HepG2 (cell line): ENCODE data around the gene ECHDC1. TPM values are rescaled to one million over a fixed set of nuclear protein-coding genes. Genes with fewer than 3 reads are reported as not detected.

ENCODE experiments used
- ATAC-seq: fragments of 200-7000 bp; cut with Tn5 transposase; 3 replicates; pipeline ENCODE4 v1.9.1; 2020; ENCODE audit warnings: mild to moderate bottlenecking, moderate library complexity
- BruUV-seq: library from RNA; stranded (reverse); fragments of 400-500 nt; replicated peaks from 2 replicates; lab custom pipeline; 2021; lab: Mats Ljungman, UMichigan
- CTCF ChIA-PET: fragments of 300-600 bp; formaldehyde crosslinking; extraction: SDS; loops from one replicate; lab custom pipeline; 2021; ENCODE audit warnings: low total read pairs, inconsistent platforms, low intra/inter-chr PET ratio; lab: Yijun Ruan, JAX
- POLR2A ChIA-PET: fragments of 350-600 bp; sonication (Branson Sonifier 250); formaldehyde crosslinking; loops from one replicate; lab custom pipeline; 2020; ENCODE audit warnings: antibody characterized with exemption, inconsistent platforms; lab: Yijun Ruan, JAX
- DNase-seq: peaks from one replicate; pipeline ENCODE4 v3.0.0-alpha.2; 2015; ENCODE audit warnings: low spot score
- FAIRE-seq: peaks from 3 replicates; lab custom pipeline; 2011; peaks lifted over from hg19 to GRCh38; lab: Jason Lieb, UNC
- H2AFZ ChIP-seq: one replicate; pipeline ENCODE4 v1.6.1; 2011; ENCODE audit warnings: low read length, inconsistent platforms
- H3K27ac ChIP-seq: fragments of 300-600 bp; 3 replicates; pipeline ENCODE4 v1.8.0; 2011; ENCODE audit warnings: mixed run types, mild to moderate bottlenecking, mixed read lengths, low read length, inconsistent platforms; ENCODE audit not compliant: insufficient read depth; ENCODE audit errors: extremely low read length
- H3K27me3 ChIP-seq, 2 experiments: fragments of 200-600 bp in 1 of 2; 2 replicates in 1 of 2; 3 replicates in 1 of 2; pipeline versions ENCODE4 v1.6.0 to v1.8.0; 2011; ENCODE audit warnings: low read length in 2 of 2, mild to moderate bottlenecking in 2 of 2, moderate library complexity in 2 of 2, inconsistent platforms in 1 of 2; ENCODE audit not compliant: insufficient read depth in 2 of 2, control insufficient read depth in 1 of 2
- H3K36me3 ChIP-seq, 2 experiments: fragments of 200-600 bp in 1 of 2; replicated peaks in 1 of 2; 2 replicates in 1 of 2; 3 replicates in 1 of 2; pipeline versions ENCODE4 v1.5.1 to v1.8.0; 2011; ENCODE audit warnings: low read length in 2 of 2, inconsistent platforms in 1 of 2; ENCODE audit not compliant: insufficient read depth in 2 of 2, control insufficient read depth in 1 of 2
- H3K4me1 ChIP-seq: 2 replicates; pipeline ENCODE4 v1.5.1; 2012; ENCODE audit warnings: low read length, inconsistent platforms; ENCODE audit not compliant: insufficient read depth
- H3K4me2 ChIP-seq: 2 replicates; pipeline ENCODE4 v1.6.0; 2011; ENCODE audit warnings: low read depth, low read length, inconsistent platforms
- H3K4me3 ChIP-seq, 3 experiments: fragments of 200-600 bp in 1 of 3; sonication (generic), shearing (Covaris generic) in 1 of 3; replicated peaks in 1 of 3; 2 replicates each; pipeline ENCODE4 v1.5.1; 2011 to 2016; ENCODE audit warnings: low read length in 3 of 3, inconsistent platforms in 2 of 3, low read depth in 2 of 3, mild to moderate bottlenecking in 2 of 3, control low read depth in 1 of 3, mixed read lengths in 1 of 3; ENCODE audit not compliant: insufficient read depth in 1 of 3
- H3K79me2 ChIP-seq: one replicate; pipeline ENCODE4 v1.6.1; 2011; ENCODE audit warnings: low read length, inconsistent platforms; ENCODE audit not compliant: insufficient read depth
- H3K9ac ChIP-seq: 2 replicates; pipeline ENCODE4 v1.6.0; 2011; ENCODE audit warnings: mild to moderate bottlenecking, low read depth, low read length, inconsistent platforms; ENCODE audit not compliant: insufficient read depth
- H3K9me3 ChIP-seq: 2 replicates; pipeline ENCODE4 v1.5.1; 2012; ENCODE audit warnings: mild to moderate bottlenecking, low read length
- H4K20me1 ChIP-seq: 2 replicates; pipeline ENCODE4 v1.6.0; 2011; ENCODE audit warnings: inconsistent platforms, mild to moderate bottlenecking, low read length, moderate library complexity; ENCODE audit not compliant: insufficient read depth
- BRCA1 ChIP-seq: sonication (generic); formaldehyde crosslinking; IDR thresholded peaks from 2 replicates; pipeline ENCODE4 v1.4.0; 2020; ENCODE audit warnings: missing genetic modification reagents
- KLF6 ChIP-seq: IDR thresholded peaks from 2 replicates; pipeline ENCODE4 v1.8.0; 2016; ENCODE audit warnings: missing biosample characterization, missing genetic modification reagents
- MIER3 ChIP-seq: IDR thresholded peaks from 2 replicates; pipeline ENCODE4 v1.6.1; 2016; ENCODE audit warnings: missing compliant biosample characterization, borderline replicate concordance
- NONO ChIP-seq, 2 experiments: fragments of 450-650 bp in 1 of 2; sonication (generic) in 1 of 2; formaldehyde crosslinking in 1 of 2; IDR thresholded peaks in 1 of 2; conservative IDR thresholded peaks in 1 of 2; 2 replicates each; pipeline versions ENCODE4 v1.6.1 to v1.8.0; 2017 to 2022; ENCODE audit warnings: mild to moderate bottlenecking in 1 of 2, missing genetic modification reagents in 1 of 2, moderate library complexity in 1 of 2
- SNAPC5 ChIP-seq: sonication (generic); formaldehyde crosslinking; IDR thresholded peaks from 2 replicates; pipeline ENCODE4 v1.8.1; 2023; ENCODE audit warnings: mild to moderate bottlenecking, missing genetic modification reagents, borderline replicate concordance
- SYNCRIP ChIP-seq: fragments of 200-400 bp; formaldehyde crosslinking; IDR thresholded peaks from 2 replicates; pipeline ENCODE4 v1.6.1; 2018; ENCODE audit warnings: mild to moderate bottlenecking, low read depth, low read length; ENCODE audit not compliant: insufficient read depth
- ZFP1 ChIP-seq: IDR thresholded peaks from 2 replicates; pipeline ENCODE4 v1.6.1; 2016
- ZMYM3 ChIP-seq: sonication (generic); formaldehyde crosslinking; IDR thresholded peaks from 2 replicates; pipeline ENCODE4 v1.5.1; 2020; ENCODE audit warnings: mild to moderate bottlenecking, missing genetic modification reagents
- ZNF234 ChIP-seq: sonication (generic); formaldehyde crosslinking; conservative IDR thresholded peaks from 2 replicates; pipeline ENCODE4 v1.5.1; 2020; ENCODE audit warnings: mild to moderate bottlenecking, missing genetic modification reagents
- ZNF543 ChIP-seq: sonication (generic); formaldehyde crosslinking; IDR thresholded peaks from 2 replicates; pipeline ENCODE4 v1.4.0; 2020; ENCODE audit warnings: mild to moderate bottlenecking, missing genetic modification reagents
- ZNF749 ChIP-seq: sonication (generic); formaldehyde crosslinking; IDR thresholded peaks from 2 replicates; pipeline ENCODE4 v1.8.0; 2022; ENCODE audit warnings: mild to moderate bottlenecking, missing genetic modification reagents, moderate library complexity, borderline replicate concordance
- in situ Hi-C: cut with HindIII; loops from 2 replicates; pipeline ENCODE4 v1.10.0; 2017; ENCODE audit warnings: low pct_unique_long_range_greater_than_20kb; ENCODE audit not compliant: extremely low pct_ligation_motif_present
- intact Hi-C: fragments of 100-400 bp; cut with micrococcal nuclease; formaldehyde crosslinking; loops from one replicate; pipeline ENCODE4 v1.10.0; 2022; ENCODE audit not compliant: unreplicated experiment
- polyA plus RNA-seq, 8 experiments: library from polyadenylated mRNA; depleted of rRNA in 3 of 8; stranded (reverse) in 7 of 8; unstranded in 1 of 8; fragments of >200 nt; fragmentation: Illumina TruSeq in 4 of 8; extraction: Trizol in 4 of 8; gene quantifications; 2 replicates each; pipeline versions ENCODE4 v1.2.1 to v1.2.3, GENCODE V29; 2011 to 2016; ENCODE audit warnings: low read depth in 4 of 8, missing spikeins in 1 of 8, mixed read lengths in 1 of 8; ENCODE audit not compliant: insufficient read depth in 1 of 8
- total RNA-seq, 5 experiments: library from RNA; depleted of rRNA; stranded (reverse); fragments of >200 nt; fragmentation: Illumina TruSeq; extraction: Trizol; gene quantifications; 2 replicates each; pipeline ENCODE4 v1.2.3, GENCODE V29; 2016; ENCODE audit warnings: low read depth in 1 of 5

Gene ECHDC1
- total and polyA plus RNA-seq, 2 of the 13 experiments (the other 11 are each of a cell fraction or from before 2014, with no cell fraction given), result 32.8 to 98.1 TPM

- Histone ChIP-seq H3K27ac (no peak overlapping the region), H3K27me3 (no peaks in the 10 kb centered on the region; a peak in 1 of 5 replicates), H3K4me1 (peaks cover 68% of the 10 kb centered on the region), H3K9me3 (no peaks in the 10 kb centered on the region), H2AFZ (no peak overlapping the region), H3K79me2 (peaks cover 94% of the 10 kb centered on the region), H3K36me3 (no peaks in the 10 kb centered on the region), H4K20me1 (peaks cover 26% of the 10 kb centered on the region), H3K4me3 (no peak overlapping the region; a peak in 1 of 6 replicates), H3K4me2 (peak overlapping the region; percentile 83), H3K9ac (no peak overlapping the region)
- ATAC-seq (no peak), FAIRE-seq (no peak), DNase-seq (no peak)
- intact Hi-C loops, result loop anchor here (2.0 kb wide), 1 partner anchor 73 kb away; the partner anchor contains the start of gene RNF146
- CTCF ChIA-PET, result no interaction called here
- POLR2A ChIA-PET, result no interaction called here
- no peak for TF ChIP-seq ZNF543
- no peak for TF ChIP-seq ZNF749 (CRISPR knock-in tag)
- TF ChIP-seq NONO (IDR thresholded peaks at IDR 0.05), result no peak
- no peak for TF ChIP-seq NONO (CRISPR knock-in tag; conservative IDR thresholded peaks at IDR 0.05)
- TF ChIP-seq SNAPC5, result no peak
- no peak for TF ChIP-seq ZMYM3 (CRISPR knock-in tag)
- no peak for TF ChIP-seq SYNCRIP
- TF ChIP-seq ZNF234, result no peak
- TF ChIP-seq MIER3 (CRISPR knock-in tag), result no peak
- no peak for TF ChIP-seq BRCA1 (CRISPR knock-in tag)
- TF ChIP-seq ZFP1 (CRISPR knock-in tag), result no peak
- TF ChIP-seq KLF6, result no peak
- in situ Hi-C loops, result no loop called here
- BruUV-seq, result no TSS peak
These were observed 3.2 kb downstream of the ECHDC1 start for GRCh38 chr6:127340171-127340570.
